ENCODE measurements around the gene PEX10. TPM values are rescaled to one million over a fixed set of nuclear protein-coding genes. Genes with fewer than 3 reads are reported as not detected.

Gene PEX10
- total and polyA plus RNA-seq, 2 of the 8 experiments (the other 6 are each of a cell fraction or from before 2014, with no cell fraction given) = 24.3 to 26.9 TPM

DNA sequence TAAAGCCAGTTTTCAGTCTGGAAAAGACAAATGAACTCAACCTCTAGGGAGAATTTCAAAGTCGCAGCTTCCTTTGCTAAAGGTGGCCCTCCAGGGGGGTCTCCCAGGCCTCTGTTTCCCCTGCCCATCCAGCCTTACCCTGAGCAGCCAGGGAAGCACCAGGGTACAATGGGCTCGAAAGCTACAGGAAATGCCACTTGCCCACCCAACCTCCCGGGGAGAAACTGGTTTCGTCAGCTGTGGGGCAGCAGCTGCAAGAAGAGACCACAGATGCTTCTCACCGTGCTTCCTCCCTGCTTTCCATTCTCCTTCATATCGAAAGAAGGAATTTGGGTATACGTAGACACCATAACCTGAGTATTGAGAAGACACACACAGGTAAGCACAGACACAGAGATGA is 22.7 kb downstream of the PEX10 start:
- Histone ChIP-seq H2BK12ac (ENCODE audit: low read depth, low read length) (0 out of 2 replicates have a peak overlapping the region, but pooled peaks have one; percentile 39), H3K23ac (ENCODE audit: insufficient read length) (no peak overlapping the region), H3K79me1 (ENCODE audit: low read depth, low read length) (peaks cover 8% of the 10 kb centered on the region), H3K18ac (ENCODE audit: extremely low read depth, low read length) (no peak overlapping the region), H3K23me2 (ENCODE audit: low read depth, low read length) (peaks cover 6% of the 10 kb centered on the region; the same call in 1 of the 2 replicates), H2BK20ac (ENCODE audit: low read length) (no peak overlapping the region), H2BK120ac (replicated peaks; ENCODE audit: low read depth, low read length) (no peak overlapping the region), H3K27me3 (replicated peaks in 1 of 4; ENCODE audit: control insufficient read depth in 3 of 4, extremely low read depth in 1 of 4, insufficient read depth in 3 of 4, low read length in 3 of 4) (no peaks in the 10 kb centered on the region), H3K36me3 (ENCODE audit: control insufficient read depth in 2 of 4, insufficient read depth in 4 of 4, low read length in 3 of 4) (peaks cover 0 to 7% (median 0%) of the 10 kb centered on the region in 4 experiments; a peak in 1 of 8 replicates), H4K20me1 (replicated peaks in 1 of 2; ENCODE audit: control insufficient read depth in 1 of 2, insufficient read depth in 2 of 2, low read length in 2 of 2) (peaks cover 2 to 7% of the 10 kb centered on the region in 2 experiments), H2AK5ac (ENCODE audit: low read depth, low read length) (no peak overlapping the region), H3K27ac (ENCODE audit: low read depth, low read length) (no peak overlapping the region), H4K8ac (ENCODE audit: extremely low read depth, insufficient read depth, low read length) (no peak overlapping the region), H3K9ac (replicated peaks in 1 of 4; ENCODE audit: extremely low read depth in 1 of 4, low read depth in 3 of 4, low read length in 3 of 4) (no peak overlapping the region), H3K4ac (replicated peaks; ENCODE audit: insufficient read length, low read depth, low read length) (no peak overlapping the region), H3K9me3 (ENCODE audit: insufficient read depth in 2 of 2, low read depth in 1 of 2, low read length in 1 of 2) (no peaks in the 10 kb centered on the region), H3K79me2 (ENCODE audit: control insufficient read depth in 1 of 2, insufficient read depth in 2 of 2, low read length in 2 of 2) (peaks cover 4 to 30% of the 10 kb centered on the region in 2 experiments; a peak in 3 of 4 replicates), H3K56ac (replicated peaks; ENCODE audit: insufficient read length, low read depth, low read length) (no peak overlapping the region), H4K5ac (ENCODE audit: insufficient read length, low read depth, low read length) (no peak overlapping the region), H3K4me1 (replicated peaks in 1 of 4; ENCODE audit: control insufficient read depth in 3 of 4, insufficient read depth in 4 of 4, low read length in 3 of 4) (peaks cover 0 to 9% (median 2%) of the 10 kb centered on the region in 4 experiments; a peak in 6 of 7 replicates), H2BK5ac (ENCODE audit: low read depth, low read length) (no peak overlapping the region), H4K91ac (replicated peaks; ENCODE audit: insufficient read length, low read length) (no peak overlapping the region), H2BK15ac (ENCODE audit: low read length) (no peak overlapping the region), H3K4me3 (ENCODE audit: extremely low read depth in 1 of 4, insufficient read depth in 2 of 4, low read depth in 3 of 4, low read length in 4 of 4) (no peak overlapping the region), H3K14ac (ENCODE audit: insufficient read length) (no peak overlapping the region), H3K4me2 (ENCODE audit: insufficient read depth in 1 of 2, low read depth in 2 of 2, low read length in 2 of 2) (no peak overlapping the region; a peak in 1 of 4 replicates), H2AFZ (ENCODE audit: low read length) (no peak overlapping the region)
- POLR2A ChIA-PET (ENCODE audit: partially characterized antibody) = no interaction called here
- no peak for DNase-seq (ENCODE audit: low read depth in 1 of 2, low spot score in 2 of 2)
- WGBS, 2 experiments (ENCODE audit: extremely low coverage in 1 of 2, insufficient coverage in 1 of 2, insufficient read length in 1 of 2, insufficient replicate concordance in 2 of 2, low coverage in 1 of 2, low lambda C conversion rate in 2 of 2, missing lambda C conversion rate in 1 of 2) = 85% methylated on average over 7 of the region's 7 CpGs; no CpG with 5 or more reads in 1 of the 2 experiments
- CTCF ChIA-PET (ENCODE audit: partially characterized antibody) = interaction anchor here (0.7 to 4.0 kb wide), 3 partner anchors 9 to 813 kb away, joined by 3 to 19 read pairs (median 5); no protein-coding TSS in a partner anchor
- no peak for FAIRE-seq
- TF ChIP-seq CBX8 (IDR thresholded peaks at IDR 0.05; ENCODE audit: borderline replicate concordance, low read depth, low read length) (no peak), EGR1 (IDR thresholded peaks at IDR 0.05; ENCODE audit: borderline replicate concordance, low read depth, low read length) (no peak), RAD21 (IDR thresholded peaks at IDR 0.05 in 1 of 2, conservative IDR thresholded peaks at IDR 0.05 in 1 of 2; ENCODE audit: low read depth in 2 of 2, low read length in 2 of 2) (no peak), CREB1 (IDR thresholded peaks at IDR 0.05) (no peak), KDM5A (IDR thresholded peaks at IDR 0.05; ENCODE audit: low read length) (no peak), POLR2A (IDR thresholded peaks at IDR 0.05; ENCODE audit: control extremely low read depth in 1 of 2, low read depth in 2 of 2, low read length in 2 of 2) (no peak), EP300 (IDR thresholded peaks at IDR 0.05; ENCODE audit: borderline replicate concordance in 1 of 2, low read depth in 2 of 2, low read length in 2 of 2) (no peak), TCF12 (IDR thresholded peaks at IDR 0.05; ENCODE audit: low read depth, low read length) (no peak)

Data from H1 (cell line).